Embryonic facial prominence (tissue), 1 donor: ENCODE data around the gene BMX.

Source experiments
- DNase-seq: peaks from one replicate; pipeline ENCODE4 v3.0.0-alpha.2; 2016; ENCODE audit errors: extremely low spot score

The BMX gene

GRCh38 chrX:15570145-15570544, 69.5 kb downstream of the BMX start:
- no peak for DNase-seq

DNA sequence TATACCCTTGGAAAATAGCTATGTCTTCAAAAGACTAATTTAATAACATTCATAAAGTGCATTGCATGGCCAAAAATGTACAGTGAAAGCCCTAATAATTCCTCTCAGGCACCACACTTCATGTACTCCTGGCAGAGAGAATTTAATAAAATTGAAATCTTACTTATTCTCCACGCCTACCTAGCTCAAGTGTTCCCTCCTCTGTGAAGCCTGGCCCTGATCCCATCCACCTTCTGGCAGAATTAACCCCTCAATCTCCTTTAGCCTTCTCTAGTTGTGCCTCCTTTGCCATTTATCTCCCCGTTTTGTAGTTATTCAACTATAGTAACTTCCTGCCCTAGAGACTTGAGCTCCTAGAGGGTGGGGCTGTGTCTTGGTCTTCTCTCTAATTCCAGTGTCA, 73.4 kb downstream of the BMX start:
- no peak for DNase-seq

DNA sequence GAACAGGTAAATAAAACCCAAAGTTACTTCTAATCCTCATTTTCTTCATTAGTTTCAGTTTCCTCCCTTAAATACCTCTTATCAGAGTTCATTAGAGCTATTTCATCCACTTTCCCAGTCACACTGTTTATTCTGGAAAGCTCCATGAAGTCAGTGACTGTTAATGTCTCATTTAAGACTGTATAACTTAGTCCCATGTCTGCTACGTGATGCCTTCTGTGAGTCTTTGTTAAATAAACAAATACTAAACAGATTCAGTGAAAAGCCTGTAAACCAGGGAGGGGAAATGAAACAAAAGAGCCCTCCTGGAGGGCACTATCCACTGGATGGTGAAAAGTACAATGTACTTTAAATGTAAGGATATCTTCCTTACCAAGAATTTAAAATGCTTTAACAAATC, 75.4 kb downstream of the BMX start:
- no peak for DNase-seq

DNA sequence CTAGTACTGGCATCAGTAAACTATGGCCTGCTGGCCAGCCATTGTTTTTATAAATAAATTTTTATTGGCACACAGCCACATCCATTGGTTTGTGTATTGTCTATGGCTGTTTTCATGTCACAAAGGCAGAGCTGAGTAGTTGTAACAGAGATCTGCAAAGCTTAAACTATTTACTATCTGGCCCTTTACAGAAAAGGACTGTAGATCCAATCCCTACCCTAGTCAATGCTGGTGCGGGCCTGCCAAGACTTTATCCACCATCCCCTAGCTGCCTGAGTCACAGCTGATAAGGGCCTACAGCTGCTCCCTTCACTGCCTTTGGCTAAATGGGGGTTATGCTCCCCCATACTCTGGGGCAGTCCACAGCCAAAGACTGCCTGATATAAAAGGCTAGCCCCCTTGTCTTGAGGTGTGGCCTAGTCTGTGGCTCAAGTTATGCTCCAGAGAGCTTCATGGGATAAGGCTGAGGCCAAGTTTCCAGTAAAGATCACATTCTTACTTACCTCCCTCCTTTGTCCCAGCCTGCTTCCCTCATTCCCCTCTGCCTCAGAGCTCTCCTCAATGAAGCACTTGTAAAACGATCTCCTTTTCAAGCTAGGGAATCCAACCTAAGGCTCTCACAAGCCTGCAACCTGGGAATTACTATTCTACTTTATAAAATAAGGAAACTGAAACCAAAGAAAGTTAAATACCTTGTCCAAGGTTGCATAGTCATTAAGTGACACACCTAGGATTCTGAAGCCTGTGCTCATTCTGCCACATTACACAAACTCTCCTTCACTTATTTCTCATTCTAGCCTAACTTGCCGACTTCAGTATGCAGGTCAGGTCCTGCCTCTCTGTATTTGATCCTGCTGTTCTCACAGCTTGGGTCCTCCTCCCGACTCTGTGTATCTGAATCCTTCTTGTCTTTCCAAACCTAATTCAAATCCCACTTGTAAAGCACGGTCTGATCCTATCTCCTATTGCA, 79.5 kb downstream of the BMX start:
- no peak for DNase-seq

GRCh38 chrX:15594371-15594770, 93.8 kb downstream of the BMX start:
- DNase-seq = no peak

DNA sequence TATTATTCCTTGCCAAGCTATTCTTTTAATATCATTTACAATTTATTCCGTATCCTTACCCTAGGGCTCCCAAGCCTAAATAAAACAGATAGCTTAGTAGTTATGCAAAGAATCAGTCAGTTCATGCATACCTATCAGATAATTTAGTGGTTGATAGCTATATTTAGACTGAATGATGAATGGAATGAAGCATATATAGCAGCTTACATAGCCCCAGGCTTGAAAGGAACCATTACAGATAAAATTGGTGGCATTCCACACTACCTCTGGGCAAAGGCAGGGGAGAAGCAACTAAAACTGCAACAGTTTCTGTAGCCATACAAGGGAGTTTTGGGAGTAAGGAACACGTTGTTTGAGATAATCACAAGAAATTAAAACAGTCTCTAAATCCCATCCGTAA, 97.4 kb downstream of the BMX start:
- no peak for DNase-seq

GRCh38 chrX:15599461-15599860, 98.9 kb downstream of the BMX start:
- no peak for DNase-seq

DNA sequence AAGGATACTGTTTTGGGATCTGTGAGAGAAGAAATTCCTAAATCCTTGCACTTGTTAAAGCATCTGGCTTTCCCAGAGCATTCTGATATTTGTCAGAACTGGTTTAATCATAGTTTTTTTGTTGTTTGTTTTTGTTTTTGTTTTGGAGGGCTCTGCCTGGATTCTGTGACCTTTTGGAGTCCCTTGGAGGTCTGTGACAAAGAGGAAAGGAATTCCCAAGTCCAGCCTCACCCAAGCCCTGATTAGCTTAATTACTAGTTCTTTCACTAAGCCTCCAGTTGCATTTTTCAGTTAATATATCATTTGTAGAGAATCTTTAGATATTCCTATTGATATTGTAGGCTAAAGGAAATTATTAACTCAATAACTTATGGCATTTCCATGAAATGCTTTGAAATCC, 99.4 kb downstream of the BMX start:
- no peak for DNase-seq

- no peak for DNase-seq
Measured at GRCh38 chrX:15600745-15601144, 100.1 kb downstream of the BMX start, which contains the start of gene ACE2. Gene ACE2 (minus strand): TSS chrX:15600960. CDS start chrX:15600911, 49 bp downstream.

DNA sequence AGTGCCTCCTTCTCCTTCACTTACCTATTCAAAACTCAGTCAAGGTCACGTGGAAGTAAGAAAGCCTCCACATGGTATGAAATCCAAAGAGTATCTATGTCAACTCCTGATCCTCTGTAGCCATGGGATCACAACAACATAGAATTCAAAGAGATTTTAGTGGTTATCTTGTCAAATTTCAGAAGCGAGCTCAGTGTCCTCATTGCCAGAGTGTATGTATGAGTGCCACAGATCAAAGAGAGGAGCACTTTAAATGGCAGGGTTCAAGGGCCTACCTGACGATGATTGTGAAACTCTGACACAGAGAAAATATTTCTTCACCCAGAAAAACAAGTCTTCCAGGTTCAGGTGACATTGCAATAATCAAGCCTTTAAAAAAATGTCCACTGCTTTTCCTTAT, 101.3 kb downstream of the BMX start:
- no peak for DNase-seq

- no peak for DNase-seq
Measured at GRCh38 chrX:15602761-15603160, 102.2 kb downstream of the BMX start.

DNA sequence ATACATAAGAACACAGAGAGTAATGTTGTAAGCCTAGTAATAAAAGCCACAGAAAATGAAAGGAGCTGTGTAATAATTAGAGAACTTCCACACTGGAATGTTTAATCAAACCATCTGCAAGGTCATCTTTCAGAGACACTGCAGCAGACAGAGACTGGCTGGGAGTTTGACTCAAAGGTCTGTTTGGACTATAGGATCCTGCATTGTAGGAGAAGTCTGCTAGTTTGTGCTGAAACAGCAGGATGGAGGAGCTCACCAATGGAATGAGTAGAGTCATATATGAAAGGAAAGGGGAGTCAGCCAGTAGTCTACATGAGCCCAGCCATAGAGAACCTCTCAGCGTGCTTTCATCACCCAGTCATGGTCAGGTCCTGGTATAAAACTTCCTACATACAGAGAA, 104.6 kb downstream of the BMX start:
- no peak for DNase-seq
